ENCODE data around the gene TRMT6.

The TRMT6 gene

GRCh38 chr20:5910186-5910585 is 40.1 kb downstream of the TRMT6 start:
- no peak for ATAC-seq
- TF ChIP-seq OSR1 (CRISPR knock-in tag; IDR thresholded peaks at IDR 0.05): no peak
- TF ChIP-seq CSDC2 (CRISPR knock-in tag; IDR thresholded peaks at IDR 0.05): no peak
- TF ChIP-seq CSRNP3 (CRISPR knock-in tag; IDR thresholded peaks at IDR 0.05): no peak
- no peak for TF ChIP-seq RARB (CRISPR knock-in tag; IDR thresholded peaks at IDR 0.05)
- TF ChIP-seq ZFP3 (CRISPR knock-in tag; IDR thresholded peaks at IDR 0.05): no peak
- no peak for TF ChIP-seq BACH2 (CRISPR knock-in tag; IDR thresholded peaks at IDR 0.05; ENCODE audit: borderline replicate concordance)
- TF ChIP-seq SNAI2 (CRISPR knock-in tag; IDR thresholded peaks at IDR 0.05): no peak
- TF ChIP-seq ISL1 (CRISPR knock-in tag; IDR thresholded peaks at IDR 0.05): no peak
- TF ChIP-seq, protein P1, sequence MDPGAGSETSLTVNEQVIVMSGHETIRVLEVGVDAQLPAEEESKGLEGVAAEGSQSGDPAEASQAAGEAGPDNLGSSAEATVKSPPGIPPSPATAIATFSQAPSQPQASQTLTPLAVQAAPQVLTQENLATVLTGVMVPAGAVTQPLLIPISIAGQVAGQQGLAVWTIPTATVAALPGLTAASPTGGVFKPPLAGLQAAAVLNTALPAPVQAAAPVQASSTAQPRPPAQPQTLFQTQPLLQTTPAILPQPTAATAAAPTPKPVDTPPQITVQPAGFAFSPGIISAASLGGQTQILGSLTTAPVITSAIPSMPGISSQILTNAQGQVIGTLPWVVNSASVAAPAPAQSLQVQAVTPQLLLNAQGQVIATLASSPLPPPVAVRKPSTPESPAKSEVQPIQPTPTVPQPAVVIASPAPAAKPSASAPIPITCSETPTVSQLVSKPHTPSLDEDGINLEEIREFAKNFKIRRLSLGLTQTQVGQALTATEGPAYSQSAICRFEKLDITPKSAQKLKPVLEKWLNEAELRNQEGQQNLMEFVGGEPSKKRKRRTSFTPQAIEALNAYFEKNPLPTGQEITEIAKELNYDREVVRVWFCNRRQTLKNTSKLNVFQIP (CRISPR knock-in tag; IDR thresholded peaks at IDR 0.05; ENCODE audit: borderline replicate concordance, low read depth): no peak
- TF ChIP-seq TCF4 (CRISPR knock-in tag; IDR thresholded peaks at IDR 0.05; ENCODE audit: borderline replicate concordance): no peak
- TF ChIP-seq TOX (CRISPR knock-in tag; IDR thresholded peaks at IDR 0.05; ENCODE audit: borderline replicate concordance): no peak
- no peak for TF ChIP-seq ZNF8 (CRISPR knock-in tag; IDR thresholded peaks at IDR 0.05)
- no peak for TF ChIP-seq GLIS3 (CRISPR knock-in tag; IDR thresholded peaks at IDR 0.05)
- TF ChIP-seq ZNF565 (CRISPR knock-in tag; conservative IDR thresholded peaks at IDR 0.05; ENCODE audit: low read depth): no peak
- TF ChIP-seq ZFP30 (CRISPR knock-in tag; IDR thresholded peaks at IDR 0.05): no peak
- no peak for TF ChIP-seq ESRRG (CRISPR knock-in tag; IDR thresholded peaks at IDR 0.05)

- no peak for TF ChIP-seq ZFP3 (CRISPR knock-in tag; IDR thresholded peaks at IDR 0.05)
- no peak for TF ChIP-seq ARNTL (CRISPR knock-in tag; IDR thresholded peaks at IDR 0.05; ENCODE audit: borderline replicate concordance, low read depth)
- TF ChIP-seq ESRRG (CRISPR knock-in tag; IDR thresholded peaks at IDR 0.05): no peak
- no peak for TF ChIP-seq RARB (CRISPR knock-in tag; IDR thresholded peaks at IDR 0.05)
- TF ChIP-seq GLIS3 (CRISPR knock-in tag; IDR thresholded peaks at IDR 0.05): no peak
- no peak for TF ChIP-seq CSDC2 (CRISPR knock-in tag; IDR thresholded peaks at IDR 0.05)
- no peak for TF ChIP-seq TCF4 (CRISPR knock-in tag; IDR thresholded peaks at IDR 0.05; ENCODE audit: borderline replicate concordance)
- TF ChIP-seq, protein P2, sequence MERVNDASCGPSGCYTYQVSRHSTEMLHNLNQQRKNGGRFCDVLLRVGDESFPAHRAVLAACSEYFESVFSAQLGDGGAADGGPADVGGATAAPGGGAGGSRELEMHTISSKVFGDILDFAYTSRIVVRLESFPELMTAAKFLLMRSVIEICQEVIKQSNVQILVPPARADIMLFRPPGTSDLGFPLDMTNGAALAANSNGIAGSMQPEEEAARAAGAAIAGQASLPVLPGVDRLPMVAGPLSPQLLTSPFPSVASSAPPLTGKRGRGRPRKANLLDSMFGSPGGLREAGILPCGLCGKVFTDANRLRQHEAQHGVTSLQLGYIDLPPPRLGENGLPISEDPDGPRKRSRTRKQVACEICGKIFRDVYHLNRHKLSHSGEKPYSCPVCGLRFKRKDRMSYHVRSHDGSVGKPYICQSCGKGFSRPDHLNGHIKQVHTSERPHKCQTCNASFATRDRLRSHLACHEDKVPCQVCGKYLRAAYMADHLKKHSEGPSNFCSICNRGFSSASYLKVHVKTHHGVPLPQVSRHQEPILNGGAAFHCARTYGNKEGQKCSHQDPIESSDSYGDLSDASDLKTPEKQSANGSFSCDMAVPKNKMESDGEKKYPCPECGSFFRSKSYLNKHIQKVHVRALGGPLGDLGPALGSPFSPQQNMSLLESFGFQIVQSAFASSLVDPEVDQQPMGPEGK (CRISPR knock-in tag; IDR thresholded peaks at IDR 0.05; ENCODE audit: borderline replicate concordance): no peak
- no peak for TF ChIP-seq ZNF70 (CRISPR knock-in tag; IDR thresholded peaks at IDR 0.05)
- no peak for TF ChIP-seq ISL1 (CRISPR knock-in tag; IDR thresholded peaks at IDR 0.05)
- no peak for TF ChIP-seq ZNF565 (CRISPR knock-in tag; conservative IDR thresholded peaks at IDR 0.05; ENCODE audit: low read depth)
- ATAC-seq: no peak
Measured at GRCh38 chr20:5908981-5909380, 41.4 kb downstream of the TRMT6 start.

- ATAC-seq: no peak
- TF ChIP-seq, protein P1 (CRISPR knock-in tag; IDR thresholded peaks at IDR 0.05; ENCODE audit: borderline replicate concordance, low read depth): no peak
- no peak for TF ChIP-seq RARB (CRISPR knock-in tag; IDR thresholded peaks at IDR 0.05)
- TF ChIP-seq, protein P3, sequence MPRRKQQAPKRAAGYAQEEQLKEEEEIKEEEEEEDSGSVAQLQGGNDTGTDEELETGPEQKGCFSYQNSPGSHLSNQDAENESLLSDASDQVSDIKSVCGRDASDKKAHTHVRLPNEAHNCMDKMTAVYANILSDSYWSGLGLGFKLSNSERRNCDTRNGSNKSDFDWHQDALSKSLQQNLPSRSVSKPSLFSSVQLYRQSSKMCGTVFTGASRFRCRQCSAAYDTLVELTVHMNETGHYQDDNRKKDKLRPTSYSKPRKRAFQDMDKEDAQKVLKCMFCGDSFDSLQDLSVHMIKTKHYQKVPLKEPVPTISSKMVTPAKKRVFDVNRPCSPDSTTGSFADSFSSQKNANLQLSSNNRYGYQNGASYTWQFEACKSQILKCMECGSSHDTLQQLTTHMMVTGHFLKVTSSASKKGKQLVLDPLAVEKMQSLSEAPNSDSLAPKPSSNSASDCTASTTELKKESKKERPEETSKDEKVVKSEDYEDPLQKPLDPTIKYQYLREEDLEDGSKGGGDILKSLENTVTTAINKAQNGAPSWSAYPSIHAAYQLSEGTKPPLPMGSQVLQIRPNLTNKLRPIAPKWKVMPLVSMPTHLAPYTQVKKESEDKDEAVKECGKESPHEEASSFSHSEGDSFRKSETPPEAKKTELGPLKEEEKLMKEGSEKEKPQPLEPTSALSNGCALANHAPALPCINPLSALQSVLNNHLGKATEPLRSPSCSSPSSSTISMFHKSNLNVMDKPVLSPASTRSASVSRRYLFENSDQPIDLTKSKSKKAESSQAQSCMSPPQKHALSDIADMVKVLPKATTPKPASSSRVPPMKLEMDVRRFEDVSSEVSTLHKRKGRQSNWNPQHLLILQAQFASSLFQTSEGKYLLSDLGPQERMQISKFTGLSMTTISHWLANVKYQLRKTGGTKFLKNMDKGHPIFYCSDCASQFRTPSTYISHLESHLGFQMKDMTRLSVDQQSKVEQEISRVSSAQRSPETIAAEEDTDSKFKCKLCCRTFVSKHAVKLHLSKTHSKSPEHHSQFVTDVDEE (CRISPR knock-in tag; IDR thresholded peaks at IDR 0.05): no peak
- TF ChIP-seq, protein P2 (CRISPR knock-in tag; IDR thresholded peaks at IDR 0.05; ENCODE audit: borderline replicate concordance): no peak
- TF ChIP-seq, protein P4, sequence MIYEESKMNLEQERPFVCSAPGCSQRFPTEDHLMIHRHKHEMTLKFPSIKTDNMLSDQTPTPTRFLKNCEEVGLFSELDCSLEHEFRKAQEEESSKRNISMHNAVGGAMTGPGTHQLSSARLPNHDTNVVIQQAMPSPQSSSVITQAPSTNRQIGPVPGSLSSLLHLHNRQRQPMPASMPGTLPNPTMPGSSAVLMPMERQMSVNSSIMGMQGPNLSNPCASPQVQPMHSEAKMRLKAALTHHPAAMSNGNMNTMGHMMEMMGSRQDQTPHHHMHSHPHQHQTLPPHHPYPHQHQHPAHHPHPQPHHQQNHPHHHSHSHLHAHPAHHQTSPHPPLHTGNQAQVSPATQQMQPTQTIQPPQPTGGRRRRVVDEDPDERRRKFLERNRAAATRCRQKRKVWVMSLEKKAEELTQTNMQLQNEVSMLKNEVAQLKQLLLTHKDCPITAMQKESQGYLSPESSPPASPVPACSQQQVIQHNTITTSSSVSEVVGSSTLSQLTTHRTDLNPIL (CRISPR knock-in tag; IDR thresholded peaks at IDR 0.05; ENCODE audit: low read depth): no peak
- TF ChIP-seq ZC3H10 (CRISPR knock-in tag; IDR thresholded peaks at IDR 0.05): no peak
- TF ChIP-seq PPARA (CRISPR knock-in tag; IDR thresholded peaks at IDR 0.05; ENCODE audit: borderline replicate concordance): no peak
- no peak for TF ChIP-seq OSR1 (CRISPR knock-in tag; IDR thresholded peaks at IDR 0.05)
- no peak for TF ChIP-seq ZFP3 (CRISPR knock-in tag; IDR thresholded peaks at IDR 0.05)
- TF ChIP-seq ZNF70 (CRISPR knock-in tag; IDR thresholded peaks at IDR 0.05): no peak
- no peak for TF ChIP-seq ZNF8 (CRISPR knock-in tag; IDR thresholded peaks at IDR 0.05)
- TF ChIP-seq SNAI2 (CRISPR knock-in tag; IDR thresholded peaks at IDR 0.05): no peak
- no peak for TF ChIP-seq ISL1 (CRISPR knock-in tag; IDR thresholded peaks at IDR 0.05)
- no peak for TF ChIP-seq TOX (CRISPR knock-in tag; IDR thresholded peaks at IDR 0.05; ENCODE audit: borderline replicate concordance)
Measured at GRCh38 chr20:5900908-5901307, 49.4 kb downstream of the TRMT6 start.

Data from SK-N-SH treated with all-trans-retinoic acid at 6 μM for 48 hours (cell line).